Measurements from ENCODE around the gene CDK12. TPM values are rescaled to one million over a fixed set of nuclear protein-coding genes. Genes with fewer than 3 reads are reported as not detected.
"Not testable (repeated sequence)": the region's sequence is repeated elsewhere in the genome, so short reads cannot be mapped to it uniquely, and the experiment has no call there.

The CDK12 gene
- total RNA-seq, 8 experiments from 2014 or later = 21.7 to 82.3 (median 32.2) TPM

- peak in 1 of 8 experiments; percentile 37 for ATAC-seq (replicated peaks in 6 of 8)
- in situ Hi-C loops (cut with MboI; ENCODE audit: low pct_unique_long_range_greater_than_20kb in 2 of 9, low sequenced_read_pairs in 9 of 9, unreplicated experiment in 9 of 9) = no loop called here
- no peak overlapping the region for H3K4me3 ChIP-seq
- H3K27ac ChIP-seq = no peak overlapping the region
- 100% methylated on average over 1 of the region's 1 CpG; no CpG with 5 or more reads in 4 of the 10 experiments for WGBS, 10 experiments
- H3K4me1 ChIP-seq (replicated peaks in 1 of 2) = no peaks in the 10 kb centered on the region
These were observed 81.9 kb downstream of the CDK12 start for GRCh38 chr17:39543176-39543575.

GRCh38 chr17:39543664-39544063 lies 82.4 kb downstream of the CDK12 start:
- in situ Hi-C loops (cut with MboI; ENCODE audit: low pct_unique_long_range_greater_than_20kb in 2 of 9, low sequenced_read_pairs in 9 of 9, unreplicated experiment in 9 of 9) = no loop called here

GRCh38 chr17:39544361-39544760 lies 83.1 kb downstream of the CDK12 start:
- ATAC-seq (replicated peaks in 6 of 8); H3K27ac ChIP-seq; H3K4me1 ChIP-seq (replicated peaks in 1 of 2); in situ Hi-C loops (cut with MboI; ENCODE audit: low pct_unique_long_range_greater_than_20kb in 2 of 9, low sequenced_read_pairs in 9 of 9, unreplicated experiment in 9 of 9); H3K4me3 ChIP-seq: not testable (repeated sequence)
- WGBS, 10 experiments = 80 to 100% (median 95%) methylated on average over 1 to 10 of the region's 12 CpGs; no CpG with 5 or more reads in 2 of the 10 experiments

More at GRCh38 chr17:39543664-39544063, 82.4 kb downstream of the CDK12 start:
- no peak for ATAC-seq (replicated peaks in 6 of 8)
- Histone ChIP-seq H3K4me3 (no peak overlapping the region), H3K27ac (no peak overlapping the region), H3K4me1 (replicated peaks in 1 of 2) (peaks cover 0 to under 1% of the 10 kb centered on the region in 2 donors)

- in situ Hi-C loops (cut with MboI; ENCODE audit: low pct_unique_long_range_greater_than_20kb in 2 of 9, low sequenced_read_pairs in 9 of 9, unreplicated experiment in 9 of 9) = no loop called here
- Histone ChIP-seq H3K4me1 (replicated peaks in 1 of 2) (peaks cover 3 to 15% of the 10 kb centered on the region in 2 donors), H3K4me3 (no peak overlapping the region), H3K27ac (no peak overlapping the region)
- ATAC-seq (replicated peaks in 6 of 8) = peak; percentile 47 to 92 (median 78)
- WGBS, 10 experiments = 0 to 10% methylated on average over 3 to 4 of the region's 5 CpGs; no CpG with 5 or more reads in 8 of the 10 experiments
These were observed 86.6 kb downstream of the CDK12 start for GRCh38 chr17:39547713-39548478.

- H3K27ac ChIP-seq = no peak overlapping the region
- WGBS, 10 experiments = 90 to 100% (median 95%) methylated on average over 1 to 4 of the region's 7 CpGs; no CpG with 5 or more reads in 7 of the 10 experiments
- H3K4me3 ChIP-seq = no peak overlapping the region
- H3K4me1 ChIP-seq (replicated peaks in 1 of 2) = peaks cover 3 to 15% of the 10 kb centered on the region in 2 donors
- in situ Hi-C loops (cut with MboI; ENCODE audit: low pct_unique_long_range_greater_than_20kb in 2 of 9, low sequenced_read_pairs in 9 of 9, unreplicated experiment in 9 of 9) = no loop called here
- no peak for ATAC-seq (replicated peaks in 6 of 8)
These were observed 87.4 kb downstream of the CDK12 start for GRCh38 chr17:39548494-39549225.

- Histone ChIP-seq H3K4me3 (no peak overlapping the region), H3K27ac (no peak overlapping the region), H3K4me1 (replicated peaks in 1 of 2) (peaks cover 3 to 15% of the 10 kb centered on the region in 2 donors)
- no peak for ATAC-seq (replicated peaks in 6 of 8)
- WGBS, 10 experiments = 31 to 60% (median 60%) methylated on average over 2 to 5 of the region's 6 CpGs; no CpG with 5 or more reads in 7 of the 10 experiments
- in situ Hi-C loops (cut with MboI; ENCODE audit: low pct_unique_long_range_greater_than_20kb in 2 of 9, low sequenced_read_pairs in 9 of 9, unreplicated experiment in 9 of 9) = loop anchor here in 1 of 9 experiments (10.0 kb wide), 1 partner anchor 75 kb away; the partner anchor contains the start of gene PPP1R1B
These were observed 88.7 kb downstream of the CDK12 start for GRCh38 chr17:39549747-39550573.

- 50 to 83% (median 60%) methylated on average over 1 of the region's 1 CpG; no CpG with 5 or more reads in 7 of the 10 experiments for WGBS, 10 experiments
- no peak for ATAC-seq (replicated peaks in 6 of 8)
- in situ Hi-C loops (cut with MboI; ENCODE audit: low pct_unique_long_range_greater_than_20kb in 2 of 9, low sequenced_read_pairs in 9 of 9, unreplicated experiment in 9 of 9) = loop anchor here in 1 of 9 experiments (10.0 kb wide), 1 partner anchor 73 kb away; the partner anchor contains the start of gene PPP1R1B
These were observed 90.6 kb downstream of the CDK12 start for GRCh38 chr17:39551879-39552278.

GRCh38 chr17:39553341-39553945 lies 92.2 kb downstream of the CDK12 start:
- in situ Hi-C loops (cut with MboI; ENCODE audit: low pct_unique_long_range_greater_than_20kb in 2 of 9, low sequenced_read_pairs in 9 of 9, unreplicated experiment in 9 of 9) = loop anchor here in 1 of 9 experiments (10.0 kb wide), 1 partner anchor 71 kb away; the partner anchor contains the start of gene PPP1R1B
- 40 to 43% methylated on average over 2 of the region's 2 CpGs; no CpG with 5 or more reads in 8 of the 10 experiments for WGBS, 10 experiments
- Histone ChIP-seq H3K27ac (no peak overlapping the region), H3K4me3 (no peak overlapping the region), H3K4me1 (replicated peaks in 1 of 2) (peaks cover 11 to 22% of the 10 kb centered on the region in 2 donors)
- peak in 1 of 8 experiments; percentile 79 for ATAC-seq (replicated peaks in 6 of 8)

More at GRCh38 chr17:39551879-39552278, 90.6 kb downstream of the CDK12 start:
- Histone ChIP-seq H3K4me3 (no peak overlapping the region), H3K27ac (no peak overlapping the region), H3K4me1 (replicated peaks in 1 of 2) (peaks cover 11 to 22% of the 10 kb centered on the region in 2 donors)

GRCh38 chr17:39555368-39555767 lies 94.1 kb downstream of the CDK12 start:
- WGBS, 10 experiments = 0 to 100% (median 17%) methylated on average over 1 of the region's 2 CpGs; no CpG with 5 or more reads in 6 of the 10 experiments
- no peak for ATAC-seq (replicated peaks in 6 of 8)
- in situ Hi-C loops (cut with MboI; ENCODE audit: low pct_unique_long_range_greater_than_20kb in 2 of 9, low sequenced_read_pairs in 9 of 9, unreplicated experiment in 9 of 9) = loop anchor here in 1 of 9 experiments (10.0 kb wide), 1 partner anchor 69 kb away; the partner anchor contains the start of gene PPP1R1B

GRCh38 chr17:39556423-39556822 lies 95.1 kb downstream of the CDK12 start:
- no peak overlapping the region for H3K27ac ChIP-seq
- ATAC-seq (replicated peaks in 6 of 8) = peak in 4 of 8 experiments; percentile 32 to 86 (median 48)
- no CpG with 5 or more reads among the region's 1 CpG for WGBS, 10 experiments
- in situ Hi-C loops (cut with MboI; ENCODE audit: low pct_unique_long_range_greater_than_20kb in 2 of 9, low sequenced_read_pairs in 9 of 9, unreplicated experiment in 9 of 9) = loop anchor here in 1 of 9 experiments (10.0 kb wide), 1 partner anchor 68 kb away; the partner anchor contains the start of gene PPP1R1B
- H3K4me3 ChIP-seq = no peak overlapping the region
- peaks cover 7 to 8% of the 10 kb centered on the region in 2 donors for H3K4me1 ChIP-seq (replicated peaks in 1 of 2)

More at GRCh38 chr17:39555368-39555767, 94.1 kb downstream of the CDK12 start:
- Histone ChIP-seq H3K4me3 (no peak overlapping the region), H3K4me1 (replicated peaks in 1 of 2) (peaks cover 7 to 8% of the 10 kb centered on the region in 2 donors), H3K27ac (no peak overlapping the region)

- Histone ChIP-seq H3K4me1 (replicated peaks in 1 of 2) (peaks cover 11 to 15% of the 10 kb centered on the region in 2 donors), H3K4me3 (no peak overlapping the region), H3K27ac (no peak overlapping the region)
- in situ Hi-C loops (cut with MboI; ENCODE audit: low pct_unique_long_range_greater_than_20kb in 2 of 9, low sequenced_read_pairs in 9 of 9, unreplicated experiment in 9 of 9) = no loop called here
- ATAC-seq (replicated peaks in 6 of 8) = no peak
- WGBS, 10 experiments = 0 to 75% (median 35%) methylated on average over 1 of the region's 1 CpG
These were observed 101.1 kb downstream of the CDK12 start for GRCh38 chr17:39562395-39562794.

- H3K4me3 ChIP-seq = no peak overlapping the region
- ATAC-seq (replicated peaks in 6 of 8) = peak in 4 of 8 experiments; percentile 26 to 49 (median 38)
- in situ Hi-C loops (cut with MboI; ENCODE audit: low pct_unique_long_range_greater_than_20kb in 2 of 9, low sequenced_read_pairs in 9 of 9, unreplicated experiment in 9 of 9) = no loop called here
- 32 to 100% (median 79%) methylated on average over 1 to 5 of the region's 7 CpGs for WGBS, 10 experiments
- no peak overlapping the region for H3K27ac ChIP-seq
- H3K4me1 ChIP-seq (replicated peaks in 1 of 2) = peaks cover 11 to 15% of the 10 kb centered on the region in 2 donors
These were observed 101.7 kb downstream of the CDK12 start for GRCh38 chr17:39562976-39563375.
